NCI-H2196 (cell line): ENCODE measurements around the gene KIDINS220.
A peak's percentile ranks its signal among the peaks of the same experiment; 100 is the strongest.
"Not testable (repeated sequence)": the region's sequence is repeated elsewhere in the genome, so short reads cannot be mapped to it uniquely, and the experiment has no call there.

Experiments used
- DNase-seq: peaks from one replicate; lab custom pipeline; 2025; ENCODE audit not compliant: unreplicated experiment; lab: John Stamatoyannopoulos, UW

Gene KIDINS220

GRCh38 chr2:8754106-8754776, 83.2 kb downstream of the KIDINS220 start:
- DNase-seq = peak; percentile 18

GRCh38 chr2:8753609-8754008, 83.8 kb downstream of the KIDINS220 start:
- no peak for DNase-seq

- DNase-seq = no peak
Observed at GRCh38 chr2:8752385-8752784, 85.0 kb downstream of the KIDINS220 start.

- no peak for DNase-seq
Observed at GRCh38 chr2:8750221-8750620, 87.2 kb downstream of the KIDINS220 start.

GRCh38 chr2:8743261-8743660, 94.2 kb downstream of the KIDINS220 start:
- DNase-seq = no peak

- no peak for DNase-seq
Observed at GRCh38 chr2:8740136-8740535, 97.3 kb downstream of the KIDINS220 start.

GRCh38 chr2:8737571-8738175, 99.7 kb downstream of the KIDINS220 start:
- no peak for DNase-seq

- no peak for DNase-seq
Observed at GRCh38 chr2:8732601-8733000, 104.8 kb downstream of the KIDINS220 start.

- DNase-seq = no peak
Observed at GRCh38 chr2:8729939-8730338, 107.5 kb downstream of the KIDINS220 start.

- not testable (repeated sequence) for DNase-seq
Observed at GRCh38 chr2:8729101-8729500, 108.3 kb downstream of the KIDINS220 start.

GRCh38 chr2:8728305-8729015, 109.0 kb downstream of the KIDINS220 start:
- no peak for DNase-seq

GRCh38 chr2:8725838-8726237, 111.6 kb downstream of the KIDINS220 start:
- no peak for DNase-seq

- no peak for DNase-seq
Observed at GRCh38 chr2:8722986-8723385, 114.4 kb downstream of the KIDINS220 start.

GRCh38 chr2:8721410-8721809, 116.0 kb downstream of the KIDINS220 start:
- DNase-seq = no peak

GRCh38 chr2:8720741-8721140, 116.7 kb downstream of the KIDINS220 start:
- DNase-seq = no peak

GRCh38 chr2:8719528-8719927, 117.9 kb downstream of the KIDINS220 start:
- DNase-seq = no peak

GRCh38 chr2:8714971-8715370, 122.4 kb downstream of the KIDINS220 start:
- DNase-seq = no peak

- DNase-seq = no peak
Observed at GRCh38 chr2:8714283-8714682, 123.1 kb downstream of the KIDINS220 start.

- DNase-seq = no peak
Observed at GRCh38 chr2:8710951-8711350, 126.5 kb downstream of the KIDINS220 start.

GRCh38 chr2:8709611-8710010, 127.8 kb downstream of the KIDINS220 start:
- DNase-seq = no peak

GRCh38 chr2:8704906-8705305, 132.5 kb downstream of the KIDINS220 start:
- no peak for DNase-seq

- no peak for DNase-seq
Observed at GRCh38 chr2:8701681-8702379, 135.6 kb downstream of the KIDINS220 start.
